GM18870 (cell line): Measurements from ENCODE around the gene RER1.

Experiments used
- ATAC-seq: cut with Tn5 transposase; IDR thresholded peaks from one replicate; pipeline ENCODE4 v1.9.1; 2021; ENCODE audit warnings: moderate library complexity; ENCODE audit not compliant: unreplicated experiment

RER1 gene

DNA sequence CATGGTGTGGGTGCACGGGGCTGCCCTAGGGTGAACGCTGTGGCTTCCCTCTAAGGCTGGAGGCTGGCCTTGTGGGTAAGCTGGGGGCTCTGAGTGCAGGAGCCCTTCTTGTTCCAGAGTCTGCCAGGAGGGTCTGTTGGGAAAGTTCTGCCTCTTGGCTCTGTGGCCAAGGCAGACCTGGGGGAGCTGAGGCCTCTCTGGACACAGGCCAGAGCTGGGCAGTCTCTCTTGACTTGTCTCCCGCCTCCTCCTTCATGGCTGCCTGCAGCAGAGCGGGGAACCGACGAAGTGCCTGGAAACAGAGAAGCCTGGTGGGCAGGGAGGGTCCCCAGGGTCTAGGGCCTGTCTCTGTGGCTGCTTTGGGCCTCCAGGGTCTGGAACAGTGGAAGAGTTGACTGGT, 51.0 kb downstream of the RER1 start:
- no peak for ATAC-seq

DNA sequence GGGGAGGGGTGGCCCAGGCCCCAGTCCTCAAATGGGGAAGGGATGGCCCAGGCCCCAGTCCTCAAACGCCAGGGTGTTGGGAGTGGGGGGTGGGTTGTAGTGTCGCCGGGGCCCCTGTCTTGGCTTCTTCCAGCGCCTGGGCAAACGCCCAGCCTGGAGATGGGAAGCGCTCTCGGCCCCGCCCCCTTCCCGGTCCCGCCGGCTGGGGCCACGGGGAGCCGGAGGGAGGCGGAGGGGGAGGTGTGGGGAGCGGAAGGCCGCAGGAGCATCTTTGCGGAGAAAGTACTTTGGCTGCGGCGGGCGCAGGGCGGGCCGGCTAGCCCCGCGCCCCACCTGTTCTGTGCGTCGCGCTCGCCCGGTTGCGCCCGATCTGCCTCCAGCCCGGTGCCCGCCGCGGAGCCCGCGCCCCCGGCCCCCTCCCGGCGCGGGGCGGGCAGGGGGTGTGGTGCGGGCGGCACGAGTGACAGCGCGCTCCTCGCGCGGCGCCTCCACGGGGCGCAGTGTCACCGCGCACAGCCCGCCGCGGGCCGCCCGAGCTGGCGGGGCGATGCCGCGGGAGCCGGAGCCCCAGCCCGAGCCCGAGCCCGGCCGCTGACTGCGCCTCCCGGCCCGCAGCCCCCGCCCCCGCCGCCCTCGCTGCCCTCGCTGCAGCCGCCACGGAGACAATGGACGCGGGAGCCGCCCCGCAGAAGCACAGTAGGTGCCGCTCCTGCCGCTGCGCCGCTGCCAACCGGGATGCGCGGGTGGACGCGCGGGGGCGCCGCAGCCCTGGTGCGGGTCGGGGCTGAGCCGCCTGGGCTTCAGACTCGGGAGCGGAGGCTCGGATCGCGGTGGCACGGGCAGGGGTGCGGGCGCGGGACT, 51.9 kb downstream of the RER1 start:
- ATAC-seq = no peak

GRCh38 chr1:2444138-2444591, 52.5 kb downstream of the RER1 start:
- no peak for ATAC-seq

GRCh38 chr1:2445162-2445822, 53.7 kb downstream of the RER1 start:
- no peak for ATAC-seq

DNA sequence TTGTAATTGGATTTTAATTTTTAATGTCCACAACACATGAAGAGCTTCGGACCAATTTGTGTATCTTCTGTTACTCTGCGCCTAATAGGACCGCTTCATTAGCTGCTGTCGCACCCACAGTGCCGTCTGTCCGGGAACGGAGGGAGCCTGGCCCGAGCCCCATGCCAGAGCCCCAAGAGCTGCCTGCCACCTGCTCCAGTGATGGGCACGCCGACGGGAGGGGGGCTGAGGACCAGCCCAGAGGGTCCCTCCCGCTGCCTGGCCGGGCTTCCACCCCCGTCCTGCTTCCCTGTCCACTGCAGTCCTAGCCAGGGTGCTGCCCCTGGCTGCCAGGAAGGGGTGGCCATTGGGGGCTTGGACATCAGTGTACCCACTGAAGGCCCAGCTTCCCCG, 54.2 kb downstream of the RER1 start:
- no peak for ATAC-seq

DNA sequence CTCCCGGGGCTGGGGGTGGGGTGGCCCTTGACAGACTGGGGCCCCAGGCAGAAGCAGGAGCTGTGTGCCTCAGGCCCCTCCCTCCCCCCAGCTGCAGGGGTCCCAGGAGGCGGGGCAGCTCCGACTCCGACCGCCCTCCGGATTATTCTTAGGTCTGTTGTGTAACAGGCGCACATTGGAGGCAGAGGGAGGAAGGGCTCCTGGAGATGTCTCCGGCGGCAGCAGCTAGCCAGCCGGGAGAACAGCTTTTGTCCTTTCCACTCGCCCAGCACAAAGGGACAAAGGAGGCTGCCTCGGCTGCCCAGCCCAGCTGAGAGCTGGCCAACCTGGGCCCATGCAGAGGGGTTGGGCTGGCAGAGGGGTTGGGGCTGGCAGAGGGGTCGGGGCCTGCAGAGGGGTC, 54.8 kb downstream of the RER1 start:
- ATAC-seq = no peak

DNA sequence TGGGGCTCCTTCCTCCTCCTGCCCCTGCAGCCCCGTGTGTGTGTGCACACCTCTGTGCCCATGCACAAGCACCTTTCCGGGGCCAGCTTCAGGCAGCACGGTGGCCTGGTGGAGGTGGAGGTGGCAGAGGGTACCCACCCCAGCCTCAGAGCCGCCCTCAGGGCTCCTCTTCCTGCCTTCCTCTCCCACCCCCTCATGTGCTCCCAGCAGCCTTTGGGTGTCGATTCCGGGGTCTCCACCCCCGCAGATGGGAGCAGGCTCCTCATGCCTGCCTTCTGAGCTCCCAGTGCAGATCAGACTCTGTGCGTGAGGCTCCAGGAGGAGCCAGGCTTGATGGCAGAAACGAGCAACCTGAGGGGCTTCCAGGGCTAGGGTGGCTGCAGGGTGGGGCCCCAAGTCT, 55.2 kb downstream of the RER1 start:
- ATAC-seq = no peak

GRCh38 chr1:2447276-2448097, 55.8 kb downstream of the RER1 start:
- ATAC-seq = no peak

DNA sequence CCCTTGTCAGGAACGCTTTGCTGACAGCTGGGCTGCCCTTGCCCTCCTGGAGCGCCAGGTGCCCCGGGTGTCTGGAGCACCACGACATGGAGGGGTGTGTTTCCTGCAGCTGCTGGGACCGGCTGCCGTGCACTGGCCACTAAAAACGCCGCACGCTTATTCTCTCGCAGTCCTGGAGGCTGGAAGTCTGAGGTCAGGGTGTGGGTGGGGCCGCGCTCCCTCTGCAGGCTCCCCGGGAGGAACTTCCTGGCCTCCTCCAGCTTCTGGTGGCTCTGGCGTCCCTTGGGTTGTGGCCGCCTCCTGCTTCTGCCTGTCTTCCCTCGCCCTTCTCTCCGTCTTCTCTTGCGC, 56.4 kb downstream of the RER1 start:
- ATAC-seq = no peak

DNA sequence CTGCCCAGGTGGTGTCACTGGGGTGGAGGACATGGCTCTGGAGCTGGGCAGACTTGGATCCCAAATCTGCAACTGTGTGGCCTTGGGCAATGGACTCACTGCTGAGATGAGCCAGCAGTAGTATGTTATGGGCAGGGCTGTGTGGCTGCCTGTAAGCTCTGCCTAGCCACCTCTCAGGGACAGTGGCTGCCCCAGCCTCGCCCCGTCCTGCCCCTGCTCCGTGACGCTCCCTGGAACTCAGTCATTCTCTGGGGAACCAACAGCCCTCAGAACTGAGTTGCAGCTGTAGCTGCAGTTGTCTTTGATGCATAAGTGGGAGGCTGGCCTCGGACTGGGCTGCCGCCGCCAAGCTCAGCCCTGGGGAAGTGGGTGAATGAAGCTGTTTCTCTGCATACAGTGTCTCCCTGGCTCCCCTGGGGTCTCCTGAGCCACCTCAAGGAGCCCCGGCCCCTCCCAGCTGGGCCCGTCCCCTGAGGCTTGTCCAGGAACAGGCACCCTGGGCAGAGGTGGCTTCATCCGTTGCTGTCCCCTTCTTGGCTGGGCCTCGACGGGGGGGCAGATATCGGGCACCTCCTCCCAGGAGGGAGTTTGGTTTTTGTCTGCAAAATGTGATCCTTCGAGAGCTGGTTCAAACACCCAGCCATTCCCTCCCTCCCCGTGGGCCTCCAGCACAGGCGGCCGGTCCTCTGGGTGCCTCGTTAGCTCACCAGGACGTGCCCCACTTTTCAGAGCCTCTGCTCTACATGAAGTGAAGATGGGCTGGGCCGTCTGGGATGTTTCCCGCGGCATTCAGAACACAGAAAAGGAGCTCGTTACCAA, 58.2 kb downstream of the RER1 start:
- ATAC-seq = no peak

DNA sequence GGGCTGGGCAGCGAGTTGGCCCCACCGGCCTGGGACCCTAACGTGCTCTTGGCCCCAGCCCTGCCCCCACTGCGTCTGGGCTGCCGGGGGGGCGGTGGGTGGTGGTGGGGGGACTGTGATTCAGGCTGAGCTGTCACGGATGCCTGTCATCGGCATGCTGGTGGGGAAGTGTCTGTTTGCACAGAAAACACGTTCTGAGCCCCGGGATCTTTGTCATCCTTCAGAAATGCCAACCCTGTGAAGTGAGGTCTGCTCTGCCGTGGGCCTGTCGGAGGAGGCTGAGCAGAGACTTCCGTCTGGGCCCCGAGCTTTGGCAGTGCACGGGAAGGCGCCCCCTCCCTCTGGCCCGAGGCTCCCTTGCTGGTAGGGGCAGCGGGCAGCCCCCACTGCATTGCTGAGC, 60.1 kb downstream of the RER1 start:
- ATAC-seq = no peak

- ATAC-seq = no peak
These were observed 60.7 kb downstream of the RER1 start for GRCh38 chr1:2452201-2452931.

GRCh38 chr1:2452932-2453315, 61.3 kb downstream of the RER1 start:
- ATAC-seq = no peak

GRCh38 chr1:2454227-2454626, 62.6 kb downstream of the RER1 start:
- ATAC-seq = no peak
